Measurements from ENCODE around the gene FTO. TPM values are rescaled to one million over a fixed set of nuclear protein-coding genes. Genes with fewer than 3 reads are reported as not detected.

Gene FTO
- total RNA-seq, 4 donors from 2014 or later = 62.0 to 90.1 (median 75.1) TPM

GRCh38 chr16:54096607-54097006, 392.7 kb downstream of the FTO start:
- intact Hi-C loops (cut with DNase I; ENCODE audit: low total_unique reads) (no loop called here), in situ Hi-C loops (cut with MboI; ENCODE audit: low sequenced_read_pairs in 4 of 4) (no loop called here)

GRCh38 chr16:54097774-54098173, 393.8 kb downstream of the FTO start:
- in situ Hi-C loops (cut with MboI; ENCODE audit: low sequenced_read_pairs in 4 of 4) = no loop called here
- Histone ChIP-seq H3K36me3 (no peaks in the 10 kb centered on the region), H3K4me1 (no peaks in the 10 kb centered on the region), H3K4me3 (no peak overlapping the region), H3K9me3 (no peaks in the 10 kb centered on the region), H3K27ac (no peak overlapping the region), H3K27me3 (no peaks in the 10 kb centered on the region)
- intact Hi-C loops (cut with DNase I; ENCODE audit: low total_unique reads) = no loop called here
- no peak for TF ChIP-seq CTCF (IDR thresholded peaks at IDR 0.05 in 4 of 5, conservative IDR thresholded peaks at IDR 0.05 in 1 of 5)
- TF ChIP-seq POLR2A (IDR thresholded peaks at IDR 0.05) = no peak
- no peak for ATAC-seq
- no peak for DNase-seq

More at GRCh38 chr16:54096607-54097006, 392.7 kb downstream of the FTO start:
- no peak overlapping the region for H3K27ac ChIP-seq
- no peaks in the 10 kb centered on the region for H3K4me1 ChIP-seq
- TF ChIP-seq POLR2A (IDR thresholded peaks at IDR 0.05) (no peak), CTCF (IDR thresholded peaks at IDR 0.05 in 4 of 5, conservative IDR thresholded peaks at IDR 0.05 in 1 of 5) (no peak)
- DNase-seq (no peak), ATAC-seq (no peak)
- H3K9me3 ChIP-seq = no peaks in the 10 kb centered on the region
- no peaks in the 10 kb centered on the region for H3K36me3 ChIP-seq
- no peaks in the 10 kb centered on the region for H3K27me3 ChIP-seq
- H3K4me3 ChIP-seq = no peak overlapping the region

- Histone ChIP-seq H3K27ac (no peak overlapping the region), H3K36me3 (no peaks in the 10 kb centered on the region), H3K4me3 (no peak overlapping the region), H3K27me3 (no peaks in the 10 kb centered on the region), H3K9me3 (no peaks in the 10 kb centered on the region), H3K4me1 (no peaks in the 10 kb centered on the region)
- intact Hi-C loops (cut with DNase I; ENCODE audit: low total_unique reads) (no loop called here), in situ Hi-C loops (cut with MboI; ENCODE audit: low sequenced_read_pairs in 4 of 4) (no loop called here)
- TF ChIP-seq POLR2A (IDR thresholded peaks at IDR 0.05) = no peak
- TF ChIP-seq CTCF (IDR thresholded peaks at IDR 0.05 in 4 of 5, conservative IDR thresholded peaks at IDR 0.05 in 1 of 5) = no peak
- ATAC-seq (no peak), DNase-seq (no peak)
Observed at GRCh38 chr16:54098247-54098646, 394.3 kb downstream of the FTO start.

GRCh38 chr16:54099627-54100026, 395.7 kb downstream of the FTO start:
- in situ Hi-C loops (cut with MboI; ENCODE audit: low sequenced_read_pairs in 4 of 4) (no loop called here), intact Hi-C loops (cut with DNase I; ENCODE audit: low total_unique reads) (no loop called here)
- H3K27me3 ChIP-seq = no peaks in the 10 kb centered on the region
- H3K27ac ChIP-seq = no peak overlapping the region
- ATAC-seq = no peak
- H3K4me3 ChIP-seq = no peak overlapping the region
- DNase-seq = no peak
- no peak for TF ChIP-seq POLR2A (IDR thresholded peaks at IDR 0.05)
- TF ChIP-seq CTCF (IDR thresholded peaks at IDR 0.05 in 4 of 5, conservative IDR thresholded peaks at IDR 0.05 in 1 of 5) = no peak
- H3K4me1 ChIP-seq = no peaks in the 10 kb centered on the region
- H3K9me3 ChIP-seq = no peaks in the 10 kb centered on the region
- no peaks in the 10 kb centered on the region for H3K36me3 ChIP-seq

Measured in gastrocnemius medialis (tissue), 4 donors.